Left ventricle myocardium inferior (tissue), 1 donor: ENCODE data around the gene LRRC59. TPM values are rescaled to one million over a fixed set of nuclear protein-coding genes. Genes with fewer than 3 reads are reported as not detected.

ENCODE experiments used
- total RNA-seq: library from RNA; stranded (reverse); fragmentation: NEBNext Ultra II Directional; extraction: Animal tissue kit (Norgen Biotek cat#: 25700); gene quantifications from one replicate; pipeline ENCODE4 v1.2.1, GENCODE V29; 2021
- donor health status: DM: no; HTN: yes; CAD: no; lungs with severe emphysema.

Gene LRRC59
- total RNA-seq, 1 donor from 2014 or later: 23.7 TPM

Other genes starting within 250 kb of the LRRC59 start
- gene PPP1R9B, start 246.8 kb downstream of the LRRC59 start, total RNA-seq: 33.0 TPM
- 137 TPM for gene SGCA, start 231.5 kb downstream of the LRRC59 start, total RNA-seq
- 45.8 TPM for gene COL1A1, start 195.9 kb downstream of the LRRC59 start, total RNA-seq
- gene TMEM92, start 123.1 kb downstream of the LRRC59 start, total RNA-seq: not detected
- 12.6 TPM for gene XYLT2, start 51.4 kb downstream of the LRRC59 start, total RNA-seq
- gene MRPL27, start 24.3 kb downstream of the LRRC59 start, total RNA-seq: 85.0 TPM
- gene EME1, start 24.3 kb downstream of the LRRC59 start, total RNA-seq: 0.74 TPM
- gene ACSF2, start 28.7 kb upstream of the LRRC59 start, total RNA-seq: 18.2 TPM
- gene CHAD, start 71.4 kb upstream of the LRRC59 start, total RNA-seq: not detected
- gene RSAD1, start 81.3 kb upstream of the LRRC59 start, total RNA-seq: 51.7 TPM
- gene MYCBPAP, start 110.9 kb upstream of the LRRC59 start, total RNA-seq: 0.82 TPM
- 19.9 TPM for gene EPN3, start 135.2 kb upstream of the LRRC59 start, total RNA-seq
- gene SPATA20, start 149.7 kb upstream of the LRRC59 start, total RNA-seq: 66.3 TPM
- gene CACNA1G, start 163.2 kb upstream of the LRRC59 start, total RNA-seq: 0.58 TPM
- 0.88 TPM for gene ABCC3, start 237.4 kb upstream of the LRRC59 start, total RNA-seq